ENCODE data around the gene RBSN.

DNA sequence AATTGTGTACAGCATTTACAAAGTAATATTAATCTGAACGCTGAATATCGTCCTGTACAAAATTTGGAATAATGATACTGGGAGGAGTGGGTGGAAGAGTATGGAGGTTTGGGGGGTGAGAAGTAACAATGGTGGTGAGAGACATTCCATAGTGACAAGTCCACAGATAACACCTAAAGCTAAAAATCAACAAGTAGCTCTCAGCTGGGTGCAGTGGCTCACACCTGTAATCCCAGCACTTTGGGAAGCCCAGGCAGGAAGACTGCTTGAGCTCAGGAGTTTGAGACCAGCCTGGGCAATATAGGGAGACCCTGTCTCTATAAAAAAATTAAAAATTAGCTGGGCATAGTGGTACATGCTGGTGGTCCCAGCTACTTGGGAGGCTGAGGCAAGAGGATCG, 38.9 kb downstream of the RBSN start:
- TF ChIP-seq, protein P1, sequence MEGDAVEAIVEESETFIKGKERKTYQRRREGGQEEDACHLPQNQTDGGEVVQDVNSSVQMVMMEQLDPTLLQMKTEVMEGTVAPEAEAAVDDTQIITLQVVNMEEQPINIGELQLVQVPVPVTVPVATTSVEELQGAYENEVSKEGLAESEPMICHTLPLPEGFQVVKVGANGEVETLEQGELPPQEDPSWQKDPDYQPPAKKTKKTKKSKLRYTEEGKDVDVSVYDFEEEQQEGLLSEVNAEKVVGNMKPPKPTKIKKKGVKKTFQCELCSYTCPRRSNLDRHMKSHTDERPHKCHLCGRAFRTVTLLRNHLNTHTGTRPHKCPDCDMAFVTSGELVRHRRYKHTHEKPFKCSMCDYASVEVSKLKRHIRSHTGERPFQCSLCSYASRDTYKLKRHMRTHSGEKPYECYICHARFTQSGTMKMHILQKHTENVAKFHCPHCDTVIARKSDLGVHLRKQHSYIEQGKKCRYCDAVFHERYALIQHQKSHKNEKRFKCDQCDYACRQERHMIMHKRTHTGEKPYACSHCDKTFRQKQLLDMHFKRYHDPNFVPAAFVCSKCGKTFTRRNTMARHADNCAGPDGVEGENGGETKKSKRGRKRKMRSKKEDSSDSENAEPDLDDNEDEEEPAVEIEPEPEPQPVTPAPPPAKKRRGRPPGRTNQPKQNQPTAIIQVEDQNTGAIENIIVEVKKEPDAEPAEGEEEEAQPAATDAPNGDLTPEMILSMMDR (IDR thresholded peaks at IDR 0.05), result no peak
- no peak for TF ChIP-seq POLR2AphosphoS5 (IDR thresholded peaks at IDR 0.05)

All from breast epithelium (tissue), 3 donors.